ENCODE measurements around the gene WBP2.

WBP2 gene

GRCh38 chr17:75855310-75856061 is at the start of gene WBP2:
Gene WBP2, minus strand, starts transcription at chr17:75855335. Its CDS starts 38 bp downstream, at chr17:75855297.
- peak; percentile 100 for DNase-seq

DNA sequence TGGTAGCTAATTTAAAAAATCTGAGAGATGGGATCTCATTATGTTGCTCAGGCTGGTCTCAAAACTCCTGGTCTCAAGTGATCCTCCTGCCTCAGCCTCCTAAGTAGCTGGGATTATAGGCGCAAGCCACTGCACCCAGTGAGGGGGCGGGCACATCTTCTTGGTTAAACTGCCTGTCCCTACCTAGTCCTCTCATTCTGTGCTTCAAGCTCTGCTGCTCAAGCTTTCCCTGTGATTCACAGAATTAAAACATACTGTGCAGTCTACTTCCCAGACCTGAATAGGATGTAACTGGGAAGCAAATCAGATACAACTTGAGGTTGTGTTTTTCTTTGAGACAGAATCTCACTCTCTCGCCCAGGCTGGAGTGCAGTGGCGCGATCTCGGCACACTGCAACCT is 47.3 kb upstream of the WBP2 start:
- DNase-seq: no peak

- no peak for DNase-seq
These were observed 46.6 kb upstream of the WBP2 start for GRCh38 chr17:75901727-75902126.

GRCh38 chr17:75900691-75901533 is 45.8 kb upstream of the WBP2 start:
- DNase-seq: no peak

DNA sequence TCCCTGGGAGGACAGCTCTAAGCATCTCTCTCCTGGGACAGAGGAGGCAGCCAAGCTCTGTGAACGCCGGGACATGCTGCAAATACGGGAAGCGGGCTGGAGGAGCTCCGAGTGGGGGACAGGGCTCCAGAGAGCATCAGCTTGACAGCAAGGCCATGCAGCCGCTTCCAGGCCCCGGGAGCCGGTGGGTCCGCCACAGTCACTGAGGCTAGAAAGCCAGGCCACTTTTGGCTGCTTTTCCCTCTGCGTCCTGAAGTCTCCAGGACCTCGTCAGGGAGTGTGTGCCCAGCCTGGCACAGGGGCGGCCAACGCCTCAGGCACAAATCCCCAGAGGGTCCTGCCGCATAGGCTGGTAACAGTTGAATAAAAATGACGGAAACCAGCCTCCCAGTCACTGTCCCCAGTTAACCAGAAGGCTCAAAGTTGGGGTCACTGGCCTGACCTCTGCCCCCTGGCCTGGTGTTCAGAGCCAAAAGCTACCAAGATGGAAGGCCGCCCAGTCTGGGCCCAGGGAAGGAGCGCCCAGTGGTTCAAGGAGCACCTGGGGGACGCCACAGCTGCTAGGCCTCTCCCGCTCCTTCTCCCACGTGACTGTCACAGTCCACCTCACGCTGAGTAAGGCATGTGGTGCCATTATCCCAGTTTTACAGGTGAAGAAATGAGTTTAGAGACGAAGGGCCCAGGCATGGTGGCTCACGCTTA is 44.8 kb upstream of the WBP2 start:
- DNase-seq: no peak

DNA sequence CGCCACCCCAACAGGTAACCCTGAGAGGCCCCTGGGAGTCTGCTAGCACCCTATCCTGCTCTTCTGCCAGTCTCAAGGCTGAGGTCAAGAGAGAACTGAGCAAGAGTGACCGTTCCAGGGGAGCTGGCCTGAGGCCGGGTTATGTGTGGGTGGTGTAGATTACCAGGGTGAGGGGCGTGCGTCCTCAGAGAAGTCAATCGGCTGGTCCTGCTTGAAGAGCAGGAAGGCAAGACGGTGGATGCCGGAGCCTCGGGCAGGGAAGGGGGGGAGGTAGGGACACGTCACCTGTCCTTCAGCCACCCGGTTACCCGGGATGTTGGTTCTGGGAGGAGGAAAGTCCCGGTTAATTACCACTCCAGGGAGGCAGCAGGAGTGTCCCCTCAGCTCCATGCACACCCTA is 44.2 kb upstream of the WBP2 start:
- no peak for DNase-seq

DNA sequence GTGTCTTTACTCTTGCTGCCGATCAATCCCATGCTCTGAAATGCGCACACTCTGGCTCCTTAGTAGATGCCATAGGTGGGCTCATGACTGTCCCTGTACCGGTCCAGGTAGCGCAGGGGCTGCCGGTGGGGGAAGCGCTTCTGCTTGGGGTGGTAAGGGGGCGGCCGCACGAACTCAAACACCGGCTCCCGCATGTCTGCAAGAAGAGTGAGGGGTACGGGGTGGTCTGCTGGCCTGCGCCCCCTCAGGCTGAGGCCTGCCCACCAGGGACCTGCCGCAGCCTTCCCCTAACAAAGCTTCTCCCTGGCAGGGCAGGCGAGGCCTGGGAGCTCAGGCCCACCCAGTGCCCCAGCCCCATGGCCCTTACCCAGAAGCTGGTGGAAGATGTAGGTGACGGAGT is 43.7 kb upstream of the WBP2 start:
- DNase-seq: no peak

DNA sequence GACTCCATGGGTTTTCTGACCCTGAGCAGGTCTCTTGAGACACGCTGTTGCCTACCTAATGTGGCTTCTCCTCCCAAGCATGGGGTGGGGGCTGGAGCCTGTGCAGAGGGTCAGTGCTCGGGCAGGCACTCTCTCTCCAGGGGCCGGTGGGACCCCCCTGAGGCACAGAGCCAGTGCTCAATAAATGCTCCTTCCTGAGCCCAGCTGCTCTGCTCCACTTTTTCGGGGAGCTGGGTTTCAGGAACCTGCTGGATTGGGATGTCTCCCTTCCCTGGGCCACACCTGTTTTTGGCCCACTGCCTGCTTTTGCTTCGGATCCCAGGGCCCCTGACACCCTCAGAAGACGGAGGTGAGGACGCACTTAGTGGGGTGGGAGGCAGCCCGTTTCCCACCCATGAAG is 42.9 kb upstream of the WBP2 start:
- DNase-seq: no peak

DNA sequence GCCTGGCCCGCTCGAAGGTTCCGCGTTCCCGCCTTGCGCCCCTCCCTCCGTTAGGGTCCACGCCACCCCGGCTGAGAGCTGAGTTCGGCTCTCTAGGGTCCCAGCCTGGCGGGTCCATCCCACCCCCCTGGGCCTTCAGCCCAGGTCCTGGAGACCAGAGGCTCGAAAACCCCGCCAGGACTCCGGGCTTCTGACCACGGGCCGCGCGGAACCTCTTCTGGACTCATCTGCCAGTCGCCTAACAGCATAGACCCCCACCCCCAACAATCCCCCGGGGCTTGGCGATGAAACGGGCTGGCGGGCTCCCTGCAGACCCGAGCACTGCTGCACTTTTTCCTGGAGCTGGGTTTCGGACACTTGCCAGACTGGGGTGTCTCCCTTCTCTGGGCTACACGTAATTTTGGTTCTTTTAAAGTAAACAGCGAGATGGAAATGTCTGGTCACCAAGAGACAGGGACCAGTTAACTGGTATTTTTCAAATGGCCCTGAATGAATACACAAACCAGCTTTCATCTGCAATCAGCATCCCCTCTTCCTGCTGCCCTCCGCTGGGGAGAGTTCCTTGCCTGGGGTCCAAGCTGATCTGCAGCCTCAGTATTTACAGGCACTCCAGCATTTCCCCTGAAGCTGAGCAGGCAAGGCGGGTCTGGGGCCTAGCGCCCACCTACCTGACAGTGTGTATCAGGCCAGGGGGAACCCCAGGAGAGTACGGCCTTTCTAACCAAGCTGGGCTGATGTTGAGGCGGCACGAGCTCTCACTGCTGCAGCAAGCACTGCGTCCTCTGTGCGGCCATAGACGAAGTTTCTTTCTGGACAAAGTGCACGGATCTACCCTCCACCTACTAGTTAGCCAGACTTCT is 42.3 kb upstream of the WBP2 start:
- no peak for DNase-seq

- peak; percentile 88 for DNase-seq
These were observed 41.5 kb upstream of the WBP2 start, which contains the start of gene TRIM65 for GRCh38 chr17:75896415-75897159. Gene TRIM65, minus strand, starts transcription at chr17:75896951. Its CDS starts 14 bp downstream, at chr17:75896937.

DNA sequence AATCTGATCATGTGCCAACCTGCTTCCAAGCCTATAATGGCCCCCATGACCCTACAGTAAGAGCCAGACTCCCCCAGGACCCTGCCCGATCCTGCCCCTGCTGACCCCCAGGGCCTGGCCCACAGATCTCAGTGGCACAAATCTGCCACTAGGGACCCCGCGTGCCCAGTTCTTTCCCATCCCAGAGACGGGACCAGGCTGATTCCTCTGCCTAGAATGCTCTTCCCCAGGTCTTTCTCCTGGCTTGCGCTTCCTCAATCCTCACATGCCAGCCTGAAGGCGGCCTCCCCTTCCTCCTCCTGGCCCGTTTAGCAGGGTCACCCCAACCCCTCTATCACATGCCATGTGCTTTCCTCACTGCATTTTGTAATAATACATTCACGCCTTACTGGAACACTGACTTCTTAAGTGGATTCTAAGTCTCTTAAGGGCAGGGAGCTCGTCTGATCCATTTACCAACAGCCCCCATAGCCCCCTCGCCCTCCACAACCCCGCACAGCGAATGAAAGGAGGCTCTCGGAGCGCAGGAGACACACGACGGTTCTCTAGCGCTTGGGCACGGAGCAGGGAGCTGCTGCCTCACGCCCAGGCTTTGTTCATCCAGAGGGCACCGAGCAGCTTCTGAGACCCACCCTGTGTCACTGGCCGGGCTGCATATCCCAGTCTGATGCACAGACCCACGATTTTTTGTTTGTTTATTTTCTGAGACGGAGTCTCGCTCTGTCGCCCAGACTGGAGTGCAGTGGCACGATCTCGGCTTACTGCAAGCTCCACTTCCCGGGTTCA is 40.4 kb upstream of the WBP2 start:
- DNase-seq: peak; percentile 55

GRCh38 chr17:75894049-75894733 is 39.1 kb upstream of the WBP2 start:
- DNase-seq: no peak

- DNase-seq: no peak
These were observed 38.3 kb upstream of the WBP2 start for GRCh38 chr17:75893305-75894048.

- DNase-seq: no peak
These were observed 37.6 kb upstream of the WBP2 start for GRCh38 chr17:75892556-75893224.

- DNase-seq: no peak
These were observed 36.7 kb upstream of the WBP2 start for GRCh38 chr17:75891605-75892555.

- DNase-seq: no peak
These were observed 36.0 kb upstream of the WBP2 start for GRCh38 chr17:75891022-75891604.

DNA sequence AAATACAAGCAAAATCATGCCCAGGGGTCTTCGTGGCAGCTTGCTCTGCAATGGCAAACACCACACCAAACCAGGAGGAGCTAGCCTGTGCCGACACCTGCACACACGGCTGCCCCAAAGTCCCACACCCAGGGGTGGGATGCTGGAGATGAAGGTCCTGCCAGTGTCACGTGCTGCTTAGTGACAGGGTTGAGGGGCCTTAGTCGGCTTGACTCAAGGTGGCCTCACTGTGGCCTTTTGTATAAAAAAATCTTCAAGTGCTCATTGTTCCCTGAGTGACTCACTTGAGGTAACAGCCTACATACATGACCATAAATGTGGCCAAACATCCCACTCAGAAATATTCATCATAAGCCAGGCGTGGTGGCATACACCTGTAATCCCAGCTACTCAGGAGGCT is 34.3 kb upstream of the WBP2 start:
- DNase-seq: no peak

All from OCI-M1 (cell line).